ENCODE results near the gene MAP7D3.

Gene MAP7D3

GRCh38 chrX:136163689-136164088 is 87.5 kb downstream of the MAP7D3 start:
- Histone ChIP-seq H3K9me3 (ENCODE audit: control insufficient read depth, insufficient read depth, low read depth, low read length) (no peaks in the 10 kb centered on the region), H3K4me1 (ENCODE audit: control insufficient read depth, insufficient read depth, low read length) (peaks cover 6% of the 10 kb centered on the region), H3K36me3 (ENCODE audit: control insufficient read depth in 2 of 2, insufficient read depth in 1 of 2, low read length in 2 of 2) (no peaks in the 10 kb centered on the region; a peak in 1 of 3 replicates), H3K27ac (ENCODE audit: extremely low read depth, low read depth, low read length) (no peak overlapping the region), H3K4me3 (ENCODE audit: low read depth, low read length) (no peak overlapping the region)
- ChIA-PET POLR2A (interaction anchor here (2.3 kb wide), 1 partner anchor 135 kb away, joined by 16 read pairs; no protein-coding TSS in a partner anchor), CTCF (interaction anchor here (1.0 to 7.5 kb wide), 13 partner anchors 8 to 135 kb away, joined by 4 to 92 read pairs (median 6); no protein-coding TSS in a partner anchor)
- TF ChIP-seq KLF17 (tag by site-specific recombination; IDR thresholded peaks at IDR 0.05): no peak
- TF ChIP-seq ZNF239 (tag by site-specific recombination; IDR thresholded peaks at IDR 0.05): no peak
- no peak for TF ChIP-seq ZNF518A (tag by site-specific recombination; conservative IDR thresholded peaks at IDR 0.05; ENCODE audit: low read depth)
- no peak for TF ChIP-seq PRDM2 (tag by site-specific recombination; IDR thresholded peaks at IDR 0.05; ENCODE audit: borderline replicate concordance)
- TF ChIP-seq ZNF670 (tag by site-specific recombination; IDR thresholded peaks at IDR 0.05; ENCODE audit: low read depth): no peak
- no peak for TF ChIP-seq KLF16 (tag by site-specific recombination; IDR thresholded peaks at IDR 0.05)
- TF ChIP-seq ZBTB6 (tag by site-specific recombination; IDR thresholded peaks at IDR 0.05): no peak
- no peak for TF ChIP-seq ZNF549 (tag by site-specific recombination; IDR thresholded peaks at IDR 0.05)
- TF ChIP-seq ZNF416 (tag by site-specific recombination; IDR thresholded peaks at IDR 0.05): no peak
- TF ChIP-seq YY1 (tag by site-specific recombination; IDR thresholded peaks at IDR 0.05): no peak
- TF ChIP-seq ZBTB26 (tag by site-specific recombination; optimal IDR thresholded peaks at IDR 0.05): no peak
- TF ChIP-seq ATF2 (tag by site-specific recombination; IDR thresholded peaks at IDR 0.05; ENCODE audit: low read depth): no peak
- no peak for TF ChIP-seq ZNF692 (tag by site-specific recombination; IDR thresholded peaks at IDR 0.05)
- no peak for TF ChIP-seq ZNF214 (tag by site-specific recombination; IDR thresholded peaks at IDR 0.05; ENCODE audit: borderline replicate concordance)
- TF ChIP-seq BCL11A (tag by site-specific recombination; IDR thresholded peaks at IDR 0.05; ENCODE audit: low read depth): no peak
- TF ChIP-seq ZNF18 (tag by site-specific recombination; IDR thresholded peaks at IDR 0.05): no peak

Data from HEK293 (cell line).